ENCODE data around the gene SMIM41. TPM values are rescaled to one million over a fixed set of nuclear protein-coding genes. Genes with fewer than 3 reads are reported as not detected.

The SMIM41 gene
- polyA plus RNA-seq, 3 donors = not detected

GRCh38 chr12:52086944-52087835 is 7.7 kb downstream of the SMIM41 start:
- intact Hi-C loops (cut with micrococcal nuclease) = loop anchor here in 1 of 2 donors (5.0 kb wide), 1 partner anchor 35 kb away; no protein-coding TSS in a partner anchor
- H3K4me1 Mint-ChIP-seq = peaks cover 5% of the 10 kb centered on the region
- H2AFZ ChIP-seq (ENCODE audit: insufficient read depth, low read depth, low read length, poor library complexity, severe bottlenecking) = no peak overlapping the region
- no peaks in the 10 kb centered on the region for H3K36me3 Mint-ChIP-seq
- no peaks in the 10 kb centered on the region for H3K79me2 ChIP-seq (ENCODE audit: insufficient read depth, low read length)
- H3K4me3 Mint-ChIP-seq = peak overlapping the region in 1 of 2 donors; percentile 4
- no peak overlapping the region for H3K9ac ChIP-seq (ENCODE audit: insufficient read depth, low read length, poor library complexity, severe bottlenecking)
- H3K4me3 ChIP-seq (replicated peaks in 1 of 3; ENCODE audit: low read depth in 2 of 3, low read length in 3 of 3) = no peak overlapping the region
- H3K27me3 Mint-ChIP-seq (ENCODE audit: low read depth in 3 of 3) = peaks cover 16 to 47% (median 33%) of the 10 kb centered on the region in 3 donors
- no peaks in the 10 kb centered on the region for H3K9me3 ChIP-seq (replicated peaks in 1 of 2; ENCODE audit: control insufficient read depth in 1 of 2, insufficient read depth in 1 of 2, low read length in 2 of 2)
- H3K27ac Mint-ChIP-seq = peak overlapping the region in 1 of 7 donors; percentile 9
- no peak overlapping the region for H3K27ac ChIP-seq (ENCODE audit: low read depth in 1 of 2, low read length in 2 of 2)
- peaks cover 3 to 4% of the 10 kb centered on the region in 2 donors for H3K4me1 ChIP-seq (ENCODE audit: control insufficient read depth in 1 of 2, insufficient read depth in 2 of 2, low read length in 2 of 2)
- no peak for DNase-seq
- peaks cover 0 to 13% of the 10 kb centered on the region in 2 donors for H3K27me3 ChIP-seq (ENCODE audit: control insufficient read depth in 2 of 2, insufficient read depth in 2 of 2, low read length in 2 of 2)
- H4K20me1 ChIP-seq (ENCODE audit: insufficient read depth, low read length) = no peaks in the 10 kb centered on the region
- no peak for TF ChIP-seq CTCF (IDR thresholded peaks at IDR 0.05)
- peaks cover 0 to 1% (median 0%) of the 10 kb centered on the region in 7 donors for H3K9me3 Mint-ChIP-seq
- H3K36me3 ChIP-seq (replicated peaks in 1 of 2; ENCODE audit: control insufficient read depth in 1 of 2, insufficient read depth in 2 of 2, low read length in 2 of 2) = no peaks in the 10 kb centered on the region
- no peak overlapping the region for H3K4me2 ChIP-seq (replicated peaks; ENCODE audit: extremely low read depth, low read length, poor library complexity, severe bottlenecking)
- WGBS (ENCODE audit: insufficient coverage) = 72% methylated on average over 21 of the region's 22 CpGs

- TF ChIP-seq CTCF (IDR thresholded peaks at IDR 0.05) = no peak
- Histone ChIP-seq H3K4me1 (ENCODE audit: control insufficient read depth in 1 of 2, insufficient read depth in 2 of 2, low read length in 2 of 2) (peaks cover 0 to 3% of the 10 kb centered on the region in 2 donors), H3K27me3 (ENCODE audit: control insufficient read depth in 2 of 2, insufficient read depth in 2 of 2, low read length in 2 of 2) (peaks cover 0 to 14% of the 10 kb centered on the region in 2 donors), H3K27ac (ENCODE audit: low read depth in 1 of 2, low read length in 2 of 2) (no peak overlapping the region), H4K20me1 (ENCODE audit: insufficient read depth, low read length) (no peaks in the 10 kb centered on the region), H2AFZ (ENCODE audit: insufficient read depth, low read depth, low read length, poor library complexity, severe bottlenecking) (no peak overlapping the region), H3K4me3 (replicated peaks in 1 of 3; ENCODE audit: low read depth in 2 of 3, low read length in 3 of 3) (no peak overlapping the region), H3K36me3 (replicated peaks in 1 of 2; ENCODE audit: control insufficient read depth in 1 of 2, insufficient read depth in 2 of 2, low read length in 2 of 2) (no peaks in the 10 kb centered on the region), H3K9ac (ENCODE audit: insufficient read depth, low read length, poor library complexity, severe bottlenecking) (no peak overlapping the region), H3K4me2 (replicated peaks; ENCODE audit: extremely low read depth, low read length, poor library complexity, severe bottlenecking) (no peak overlapping the region), H3K9me3 (replicated peaks in 1 of 2; ENCODE audit: control insufficient read depth in 1 of 2, insufficient read depth in 1 of 2, low read length in 2 of 2) (no peaks in the 10 kb centered on the region), H3K79me2 (ENCODE audit: insufficient read depth, low read length) (no peaks in the 10 kb centered on the region)
- DNase-seq = no peak
- peak overlapping the region in 1 of 2 donors; percentile 0 for H3K4me3 Mint-ChIP-seq
- peaks cover 12 to 49% (median 35%) of the 10 kb centered on the region in 3 donors for H3K27me3 Mint-ChIP-seq (ENCODE audit: low read depth in 3 of 3)
- peaks cover 2% of the 10 kb centered on the region for H3K4me1 Mint-ChIP-seq
- H3K9me3 Mint-ChIP-seq = peaks cover 0 to 1% (median 0%) of the 10 kb centered on the region in 7 donors
- intact Hi-C loops (cut with micrococcal nuclease) = loop anchor here in 1 of 2 donors (5.0 kb wide), 1 partner anchor 34 kb away; no protein-coding TSS in a partner anchor
- 79% methylated on average over 18 of the region's 20 CpGs for WGBS (ENCODE audit: insufficient coverage)
- H3K27ac Mint-ChIP-seq = peak overlapping the region in 1 of 7 donors; percentile 48
- no peaks in the 10 kb centered on the region for H3K36me3 Mint-ChIP-seq
These were observed 8.7 kb downstream of the SMIM41 start for GRCh38 chr12:52087961-52088820.

All from CD14-positive monocyte (primary cell).